Fibroblast of gingiva (primary cell): ENCODE measurements around the gene DIAPH2.

Experiments used
- DNase-seq: peaks from one replicate; pipeline ENCODE4 v3.0.0-alpha.2; 2011; ENCODE audit warnings: low read depth

Gene DIAPH2

GRCh38 chrX:97306771-97307470 is 622.3 kb downstream of the DIAPH2 start:
- DNase-seq: no peak

GRCh38 chrX:97308171-97308570 is 623.5 kb downstream of the DIAPH2 start:
- DNase-seq: peak; percentile 31

- DNase-seq: no peak
Measured at GRCh38 chrX:97309487-97310116, 625.0 kb downstream of the DIAPH2 start.

GRCh38 chrX:97310373-97310772 is 625.7 kb downstream of the DIAPH2 start:
- DNase-seq: no peak

- DNase-seq: no peak
Measured at GRCh38 chrX:97311066-97311778, 626.6 kb downstream of the DIAPH2 start.

GRCh38 chrX:97314345-97314744 is 629.7 kb downstream of the DIAPH2 start:
- no peak for DNase-seq

GRCh38 chrX:97315939-97316338 is 631.3 kb downstream of the DIAPH2 start:
- DNase-seq: no peak

- no peak for DNase-seq
Measured at GRCh38 chrX:97320305-97320704, 635.7 kb downstream of the DIAPH2 start.

GRCh38 chrX:97322401-97322800 is 637.8 kb downstream of the DIAPH2 start:
- DNase-seq: peak; percentile 1

GRCh38 chrX:97326456-97326855 is 641.8 kb downstream of the DIAPH2 start:
- DNase-seq: no peak

GRCh38 chrX:97328853-97329390 is 644.3 kb downstream of the DIAPH2 start:
- DNase-seq: no peak

GRCh38 chrX:97330151-97330550 is 645.5 kb downstream of the DIAPH2 start:
- no peak for DNase-seq

- no peak for DNase-seq
Measured at GRCh38 chrX:97332963-97333362, 648.3 kb downstream of the DIAPH2 start.

- no peak for DNase-seq
Measured at GRCh38 chrX:97334850-97335249, 650.2 kb downstream of the DIAPH2 start.

GRCh38 chrX:97344724-97345123 is 660.1 kb downstream of the DIAPH2 start:
- DNase-seq: peak; percentile 1

GRCh38 chrX:97358941-97359340 is 674.3 kb downstream of the DIAPH2 start:
- DNase-seq: no peak

GRCh38 chrX:97363843-97364242 is 679.2 kb downstream of the DIAPH2 start:
- DNase-seq: no peak

GRCh38 chrX:97366237-97366636 is 681.6 kb downstream of the DIAPH2 start:
- DNase-seq: no peak

- DNase-seq: peak; percentile 64
Measured at GRCh38 chrX:97367125-97367524, 682.5 kb downstream of the DIAPH2 start.

- no peak for DNase-seq
Measured at GRCh38 chrX:97369947-97370346, 685.3 kb downstream of the DIAPH2 start.

GRCh38 chrX:97372001-97372766 is 687.5 kb downstream of the DIAPH2 start:
- no peak for DNase-seq

- DNase-seq: peak; percentile 12
Measured at GRCh38 chrX:97374266-97374665, 689.6 kb downstream of the DIAPH2 start.
